Small intestine (tissue), 7 donors: ENCODE data around the gene ZFHX2. TPM values are rescaled to one million over a fixed set of nuclear protein-coding genes. Genes with fewer than 3 reads are reported as not detected.

Source experiments
- DNase-seq, 2 donors: peaks; one replicate each; pipeline versions ENCODE4 v3.0.0 to v3.0.0-alpha.2; 2013
- FAIRE-seq: peaks from 2 replicates; lab custom pipeline; 2012; peaks lifted over from hg19 to GRCh38; lab: Jason Lieb, UNC
- H3K27ac ChIP-seq, 3 donors: one replicate each; pipeline ENCODE4 v1.5.1; 2013; ENCODE audit warnings: low read length in 2 of 3, mild to moderate bottlenecking in 2 of 3, control low read depth in 1 of 3, inconsistent platforms in 1 of 3, low read depth in 1 of 3, moderate library complexity in 1 of 3
- H3K27me3 ChIP-seq, 3 donors: one replicate each; pipeline ENCODE4 v1.6.1; 2013; ENCODE audit warnings: low read length in 3 of 3, inconsistent platforms in 1 of 3; ENCODE audit not compliant: control insufficient read depth in 3 of 3, insufficient read depth in 3 of 3
- H3K36me3 ChIP-seq, 3 donors: one replicate each; pipeline ENCODE4 v1.6.1; 2013; ENCODE audit warnings: low read length in 3 of 3, inconsistent platforms in 1 of 3, low read depth in 1 of 3, mild to moderate bottlenecking in 1 of 3, moderate library complexity in 1 of 3; ENCODE audit not compliant: control insufficient read depth in 3 of 3, insufficient read depth in 2 of 3
- H3K4me1 ChIP-seq, 3 donors: one replicate each; pipeline ENCODE4 v1.6.1; 2013; ENCODE audit warnings: low read length in 2 of 3, inconsistent platforms in 1 of 3, low read depth in 1 of 3, mild to moderate bottlenecking in 1 of 3, moderate library complexity in 1 of 3; ENCODE audit not compliant: control insufficient read depth in 3 of 3, insufficient read depth in 2 of 3
- H3K4me3 ChIP-seq, 3 donors: one replicate each; pipeline ENCODE4 v1.5.1; 2013; ENCODE audit warnings: low read length in 3 of 3, control low read depth in 1 of 3, inconsistent platforms in 1 of 3, low read depth in 1 of 3, mild to moderate bottlenecking in 1 of 3, moderate library complexity in 1 of 3
- H3K9me3 ChIP-seq, 2 donors: one replicate each; pipeline ENCODE4 v1.6.1; 2013; ENCODE audit warnings: low read depth in 1 of 2, low read length in 1 of 2; ENCODE audit not compliant: control insufficient read depth in 2 of 2, insufficient read depth in 1 of 2
- WGBS, 3 donors: extraction: QIAGEN DNeasy Blood & Tissue Kit; methylation state at CpG; one replicate each; pipeline ENCODE4 v1.1.7; 2013; 5-methylcytosine and 5-hydroxymethylcytosine counted together
- polyA plus RNA-seq, 4 donors: library from polyadenylated mRNA; stranded (reverse) in 3 of 4; unstranded in 1 of 4; fragments of 200-250 nt in 3 of 4; fragments of 120-200 nt in 1 of 4; gene quantifications; one replicate each; pipeline versions ENCODE4 v1.2.1 to v1.2.3, GENCODE V29; 2013
- donor health status: healthy with polysubstance abuse.
- donor health status: control.
- donor health status: control.
- donor health status: Bipolar disorder and iron deficiency.
- donor health status: healthy.

ZFHX2 gene
- polyA plus RNA-seq, 4 donors = 0.55 to 2.2 TPM; not detected in 2

DNA sequence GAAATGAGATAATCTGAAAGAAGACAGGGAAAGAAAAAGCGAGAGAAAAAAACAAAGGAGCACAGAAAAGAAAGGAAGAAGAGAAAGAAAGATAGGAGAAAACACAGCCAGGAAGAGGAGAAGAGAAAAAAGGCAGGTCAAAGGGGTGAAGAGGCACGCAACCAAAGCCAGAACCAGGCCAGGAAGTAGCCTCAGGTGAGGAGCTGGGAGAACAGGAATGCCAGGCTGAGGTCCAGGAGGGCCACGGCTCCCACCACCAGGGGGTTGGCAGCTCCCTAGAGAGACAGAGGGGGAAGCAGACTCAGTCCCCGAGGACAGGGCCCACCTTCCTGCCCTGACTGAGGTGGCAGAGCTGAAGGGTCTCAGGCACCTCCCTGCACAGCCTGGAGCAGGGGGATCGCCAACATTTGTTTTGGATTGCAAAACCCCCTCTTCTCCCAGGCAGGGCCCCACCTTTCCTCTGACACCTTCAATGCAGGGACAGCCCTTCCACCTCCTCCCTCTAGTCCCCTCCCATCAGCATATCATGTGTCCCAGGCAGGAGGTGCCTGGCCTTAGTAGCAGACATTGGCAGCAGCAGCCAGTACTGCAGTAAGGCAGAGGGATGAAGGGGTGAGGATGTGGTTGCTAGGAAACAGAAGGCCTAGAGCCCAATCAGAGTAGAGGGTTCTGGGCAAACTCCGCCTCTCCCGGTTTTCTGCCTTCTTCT lies 18.0 kb upstream of the ZFHX2 start:
- Histone ChIP-seq H3K27me3 (peaks cover 0 to 11% (median 0%) of the 10 kb centered on the region in 3 donors), H3K9me3 (no peaks in the 10 kb centered on the region), H3K4me3 (no peak overlapping the region), H3K36me3 (peaks cover 0 to 18% (median 0%) of the 10 kb centered on the region in 3 donors), H3K4me1 (peaks cover 0 to 21% (median 2%) of the 10 kb centered on the region in 3 donors), H3K27ac (no peak overlapping the region)
- FAIRE-seq (no peak), DNase-seq (no peak)
- WGBS, 3 donors = 72 to 79% (median 73%) methylated on average over 6 to 7 of the region's 7 CpGs

DNA sequence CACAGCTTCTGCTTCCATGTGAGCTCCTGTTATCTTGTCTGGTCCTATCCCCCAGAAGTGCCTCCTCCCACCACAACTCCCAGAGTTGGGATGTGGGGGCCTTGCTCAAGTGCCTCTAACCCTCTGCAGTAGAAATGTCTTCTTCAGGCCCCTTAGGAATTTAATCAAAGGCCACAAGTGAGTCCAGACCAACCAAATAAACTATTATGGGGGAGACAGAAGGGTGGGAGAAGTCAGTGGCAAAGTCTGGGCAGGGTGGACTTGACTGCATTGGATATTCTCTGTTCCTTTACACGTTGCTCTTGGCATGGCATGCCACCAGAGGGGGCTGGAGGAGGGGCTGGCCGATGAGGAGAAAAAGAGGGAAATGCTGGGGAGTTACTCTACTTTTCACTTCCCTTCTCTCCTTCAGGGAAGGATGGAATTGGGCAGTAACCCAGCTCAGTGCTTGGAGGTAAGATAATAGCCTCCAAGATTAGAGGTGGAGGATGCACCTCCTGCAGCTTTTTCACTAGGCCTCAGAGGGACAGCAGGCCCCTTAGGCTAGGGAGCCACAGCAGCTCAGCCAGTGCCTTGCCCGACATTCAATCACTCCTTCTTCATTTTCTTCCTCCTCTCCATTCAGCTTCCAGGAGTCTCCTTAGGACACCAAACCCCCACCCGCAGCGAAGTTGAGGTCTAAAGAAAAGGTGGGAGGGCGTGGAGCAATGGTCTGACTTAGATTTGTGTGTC lies 17.2 kb upstream of the ZFHX2 start:
- H3K27me3 ChIP-seq = peaks cover 0 to 6% (median 0%) of the 10 kb centered on the region in 3 donors
- no peak overlapping the region for H3K4me3 ChIP-seq
- WGBS, 3 donors = 64 to 70% (median 67%) methylated on average over 6 of the region's 6 CpGs
- no peak for DNase-seq
- FAIRE-seq = no peak
- no peaks in the 10 kb centered on the region for H3K9me3 ChIP-seq
- peaks cover 0 to 21% (median 2%) of the 10 kb centered on the region in 3 donors for H3K4me1 ChIP-seq
- no peak overlapping the region for H3K27ac ChIP-seq
- H3K36me3 ChIP-seq = peaks cover 0 to 26% (median 0%) of the 10 kb centered on the region in 3 donors

DNA sequence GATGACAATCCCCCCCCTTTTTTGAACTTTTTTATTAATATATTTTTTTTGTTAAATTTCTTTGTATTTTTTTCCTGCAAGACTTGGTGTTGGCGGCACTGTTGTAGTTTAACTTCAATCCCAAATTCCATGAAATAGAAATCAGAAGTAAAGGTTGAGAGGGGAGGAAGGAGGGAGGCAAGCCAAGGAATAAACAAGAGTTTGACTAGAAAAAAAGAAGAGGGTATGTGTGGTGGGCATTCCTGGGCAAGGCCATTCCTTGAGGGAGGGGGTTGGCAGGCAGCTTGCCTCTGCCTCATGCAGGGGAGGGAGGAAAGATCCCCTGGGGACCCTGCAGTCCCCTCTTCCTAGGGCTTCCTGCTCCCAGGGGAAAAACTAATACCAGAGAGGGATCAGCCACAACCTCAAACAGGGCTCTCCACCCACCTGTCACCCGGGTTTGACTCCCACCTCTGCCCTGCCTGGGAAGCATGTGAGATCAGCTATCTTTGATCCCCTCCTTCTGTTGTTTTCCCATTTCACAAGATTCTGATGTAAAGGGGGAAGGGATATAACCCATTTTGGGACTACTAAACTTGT lies 16.5 kb upstream of the ZFHX2 start:
- 67 to 71% (median 69%) methylated on average over 2 of the region's 2 CpGs for WGBS, 3 donors
- Histone ChIP-seq H3K27me3 (peaks cover 0 to 6% (median 0%) of the 10 kb centered on the region in 3 donors), H3K27ac (peak overlapping the region in 1 of 3 donors; percentile 91), H3K4me1 (peaks cover 0 to 21% (median 2%) of the 10 kb centered on the region in 3 donors), H3K36me3 (peaks cover 0 to 32% (median 0%) of the 10 kb centered on the region in 3 donors), H3K9me3 (no peaks in the 10 kb centered on the region), H3K4me3 (peak overlapping the region in 1 of 3 donors; percentile 75)
- FAIRE-seq = no peak
- DNase-seq = no peak

DNA sequence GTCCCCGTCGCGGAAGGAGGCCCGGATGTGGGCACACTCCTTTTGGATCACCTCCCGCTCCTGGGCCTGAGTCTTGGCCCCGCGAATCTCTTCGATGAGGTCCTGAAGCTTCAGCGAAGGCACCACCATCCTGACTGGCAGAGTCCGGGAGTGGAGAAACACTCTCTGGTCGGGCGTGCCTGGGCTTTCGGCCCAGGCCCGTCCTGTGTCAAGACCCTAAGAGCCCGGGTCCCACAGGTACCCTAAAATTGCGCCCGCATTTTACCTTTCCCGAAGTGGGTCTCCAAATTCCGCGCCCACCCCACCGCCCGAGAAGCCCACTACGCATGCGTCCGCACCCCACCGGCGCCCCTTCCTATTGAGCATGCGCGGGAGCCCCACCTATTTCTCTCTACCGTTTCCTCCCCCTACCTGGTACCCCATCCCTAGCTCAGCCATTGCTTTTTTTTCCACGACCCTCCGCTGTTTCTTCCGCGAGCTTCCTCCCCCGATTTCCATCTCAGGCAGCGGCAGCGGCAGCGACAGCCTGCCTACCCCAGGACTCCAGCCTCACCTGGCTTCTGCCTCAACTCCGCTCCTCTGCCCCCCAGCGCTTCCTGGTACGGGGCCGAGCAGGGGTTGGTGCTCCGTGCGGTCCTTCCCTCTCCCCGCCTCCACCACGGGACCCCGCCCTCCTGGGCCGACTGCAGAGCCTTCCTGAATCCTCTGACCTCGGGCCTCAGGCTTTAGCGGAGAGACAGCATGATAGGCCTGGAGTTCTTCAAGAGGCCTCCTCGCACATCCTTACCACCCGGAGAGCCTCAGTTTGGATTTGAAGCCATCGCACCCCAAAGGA lies 15.8 kb upstream of the ZFHX2 start, which contains the start of gene AP1G2:
TSS of gene AP1G2 (minus strand) at position 606 of the 835 bp plus-strand sequence. CDS start at position 129, 477 bp downstream.
- WGBS, 3 donors = 1% methylated on average over 53 of the region's 53 CpGs
- Histone ChIP-seq H3K9me3 (no peaks in the 10 kb centered on the region), H3K27ac (peak within 1 kb of the TSS; percentile 64 to 91 (median 87)), H3K27me3 (peaks cover 0 to 2% (median 0%) of the 10 kb centered on the region in 3 donors), H3K4me1 (peaks cover 0 to 21% (median 2%) of the 10 kb centered on the region in 3 donors), H3K4me3 (peak within 1 kb of the TSS; percentile 55 to 75 (median 73)), H3K36me3 (peaks cover 0 to 38% (median 0%) of the 10 kb centered on the region in 3 donors)
- DNase-seq = peak; percentile 94 to 97
- FAIRE-seq = no peak

DNA sequence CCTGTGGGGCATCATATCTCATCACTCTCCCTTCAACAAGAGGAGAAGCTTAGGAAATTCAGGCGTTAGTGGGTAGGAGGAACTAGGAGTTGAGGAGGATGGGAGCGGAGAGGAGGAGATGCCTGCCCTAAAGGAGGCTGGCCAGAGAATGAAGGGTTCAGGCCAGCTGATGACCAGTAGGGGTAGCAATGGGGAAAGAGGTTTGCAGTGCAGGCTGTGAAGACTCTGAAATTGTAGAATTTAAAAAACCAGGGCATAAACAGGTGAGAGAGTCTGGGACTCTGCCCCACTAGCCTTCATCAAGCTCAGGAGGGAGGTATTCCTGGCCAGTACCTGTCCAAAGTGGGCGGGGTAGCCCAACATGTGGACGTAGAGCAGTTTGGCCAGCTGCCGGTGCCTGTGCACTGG lies 15.2 kb upstream of the ZFHX2 start:
- DNase-seq = peak in 1 of 2 donors; percentile 39
- Histone ChIP-seq H3K4me1 (peaks cover 0 to 21% (median 2%) of the 10 kb centered on the region in 3 donors), H3K4me3 (peak overlapping the region; percentile 55 to 75 (median 73)), H3K9me3 (no peaks in the 10 kb centered on the region), H3K27me3 (no peaks in the 10 kb centered on the region), H3K36me3 (peaks cover 0 to 44% (median 0%) of the 10 kb centered on the region in 3 donors), H3K27ac (peak overlapping the region; percentile 20 to 91 (median 87))
- WGBS, 3 donors = 16 to 24% (median 22%) methylated on average over 5 of the region's 5 CpGs
- FAIRE-seq = no peak

DNA sequence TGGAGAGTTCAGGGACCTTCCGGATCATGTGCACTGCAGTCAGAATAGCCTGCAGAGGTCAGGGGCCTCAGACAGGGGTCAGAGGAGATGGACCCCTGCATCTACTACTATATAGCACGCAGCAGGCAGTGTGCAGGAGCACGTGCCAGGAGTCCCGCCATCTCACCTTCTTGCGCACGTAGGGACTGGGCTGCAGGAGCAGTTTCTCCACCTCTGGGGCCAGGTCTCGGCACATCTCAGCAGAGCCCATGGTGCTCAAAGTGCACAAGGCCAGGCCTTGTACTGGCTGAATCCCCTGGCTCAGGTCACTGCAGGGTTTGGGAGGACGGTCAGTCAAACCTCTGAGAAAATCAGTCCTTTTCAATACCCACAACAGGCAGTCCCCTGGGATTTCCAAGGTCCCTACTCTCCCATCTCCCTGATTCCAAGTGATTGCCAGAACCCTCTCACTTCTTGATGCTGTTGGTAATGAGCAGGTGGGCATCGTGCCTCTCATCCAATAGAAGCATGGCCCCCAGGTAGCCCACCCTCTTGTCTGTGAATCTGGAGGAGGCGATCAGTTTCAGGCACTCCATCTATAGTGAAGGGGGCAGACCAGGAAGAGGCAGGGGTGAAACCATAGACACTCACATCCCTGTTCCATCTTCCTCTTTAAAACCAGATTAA lies 14.7 kb upstream of the ZFHX2 start:
- H3K27me3 ChIP-seq = no peaks in the 10 kb centered on the region
- DNase-seq (no peak), FAIRE-seq (no peak)
- peaks cover 0 to 49% (median 4%) of the 10 kb centered on the region in 3 donors for H3K36me3 ChIP-seq
- H3K9me3 ChIP-seq = no peaks in the 10 kb centered on the region
- H3K27ac ChIP-seq = no peak overlapping the region
- 92 to 94% (median 93%) methylated on average over 10 of the region's 10 CpGs for WGBS, 3 donors
- H3K4me3 ChIP-seq = peak overlapping the region in 1 of 3 donors; percentile 75
- peaks cover 0 to 21% (median 2%) of the 10 kb centered on the region in 3 donors for H3K4me1 ChIP-seq

DNA sequence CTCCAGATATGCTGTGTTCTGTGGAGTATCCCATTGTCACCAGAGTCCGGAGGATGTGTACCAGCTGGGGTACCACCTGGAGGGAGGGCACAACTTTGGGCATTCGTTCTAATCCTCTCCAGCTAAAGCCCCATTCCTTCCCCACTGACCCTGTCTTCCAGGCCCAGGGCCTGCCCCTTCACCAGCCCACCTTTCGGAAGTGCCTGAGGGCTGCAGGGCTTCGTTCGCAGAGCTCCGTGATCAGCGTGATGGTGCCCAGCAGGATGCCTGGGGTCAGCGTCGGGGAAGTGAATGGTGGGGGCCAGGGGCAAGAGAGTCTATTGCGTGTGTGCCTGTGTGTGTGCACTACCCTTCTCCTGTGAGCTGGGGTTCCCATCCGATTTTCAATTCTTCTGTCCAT lies 14.1 kb upstream of the ZFHX2 start:
- FAIRE-seq (no peak), DNase-seq (no peak)
- no peaks in the 10 kb centered on the region for H3K9me3 ChIP-seq
- WGBS, 3 donors = 90 to 93% (median 90%) methylated on average over 11 of the region's 11 CpGs
- H3K27ac ChIP-seq = no peak overlapping the region
- no peak overlapping the region for H3K4me3 ChIP-seq
- H3K27me3 ChIP-seq = no peaks in the 10 kb centered on the region
- H3K36me3 ChIP-seq = peaks cover 0 to 55% (median 4%) of the 10 kb centered on the region in 3 donors
- H3K4me1 ChIP-seq = peaks cover 0 to 21% (median 2%) of the 10 kb centered on the region in 3 donors
